Stimulated activated CD8-positive, alpha-beta memory T cell treated with anti-CD3 and anti-CD28 coated beads, Interleukin-4, amount 100 ng/mL, for 48 hours (primary cell): ENCODE measurements around the gene NAV1.
A peak's percentile ranks its signal among the peaks of the same experiment; 100 is the strongest.
"Not testable (repeated sequence)": the region's sequence is repeated elsewhere in the genome, so short reads cannot be mapped to it uniquely, and the experiment has no call there.

Source experiments
- DNase-seq: peaks from one replicate; pipeline ENCODE4 v3.0.0-alpha.2; 2020

NAV1 gene

GRCh38 chr1:201503397-201504176 lies 35.3 kb upstream of the NAV1 start:
- DNase-seq, result no peak

DNA sequence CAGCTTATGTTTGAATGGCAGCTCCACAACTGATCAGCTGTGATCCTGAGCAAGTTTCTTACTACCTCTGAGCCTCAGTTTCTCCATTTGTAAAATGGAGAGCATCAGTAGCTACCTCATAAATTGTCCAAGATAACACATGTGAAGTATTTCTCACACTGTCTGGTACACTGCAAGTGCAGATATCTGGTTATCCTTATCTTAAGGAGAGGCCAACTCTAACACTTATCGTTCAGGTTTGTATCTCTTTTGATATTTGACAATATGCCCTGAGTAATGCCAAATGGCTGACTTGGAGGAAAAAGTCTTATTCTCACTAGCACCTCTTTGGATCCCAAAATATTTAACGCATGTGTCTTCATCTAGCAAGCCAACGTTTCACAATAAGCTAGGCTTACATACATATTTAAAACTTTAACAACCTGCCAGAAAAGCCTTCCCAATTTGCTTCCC lies 34.7 kb upstream of the NAV1 start:
- no peak for DNase-seq

DNA sequence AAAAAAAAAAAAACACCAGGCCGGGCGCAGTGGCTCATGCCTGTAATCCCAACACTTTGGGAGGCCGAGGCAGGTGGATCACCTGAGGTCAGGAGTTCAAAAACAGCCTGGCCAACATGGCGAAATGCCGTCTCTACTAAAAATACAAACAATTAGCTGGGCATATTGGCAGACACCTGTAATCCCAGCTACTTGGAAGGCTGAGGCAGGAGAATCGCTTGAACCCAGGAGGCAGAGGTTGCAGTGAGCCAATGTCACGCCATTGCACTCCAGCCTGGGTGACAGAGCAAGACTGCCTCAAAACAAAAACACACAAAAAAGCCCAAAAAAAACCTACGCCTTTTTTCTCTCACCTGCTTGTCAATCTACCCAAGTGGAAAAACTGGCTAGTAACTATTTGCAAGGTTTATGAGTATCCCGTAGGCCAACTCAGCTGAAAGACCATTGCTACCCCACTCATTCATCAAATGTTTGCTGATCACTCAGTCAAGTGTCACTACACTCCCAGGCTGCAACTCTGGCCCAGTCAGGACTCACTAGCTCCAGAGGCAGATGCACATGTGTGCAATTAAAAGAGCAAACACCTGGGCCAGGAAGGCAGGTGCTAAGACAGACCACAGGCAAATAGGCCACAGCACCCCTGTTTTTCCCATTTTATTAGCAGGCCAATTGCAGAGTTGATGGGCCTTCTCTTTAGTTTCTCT lies 34.0 kb upstream of the NAV1 start:
- DNase-seq, result no peak

DNA sequence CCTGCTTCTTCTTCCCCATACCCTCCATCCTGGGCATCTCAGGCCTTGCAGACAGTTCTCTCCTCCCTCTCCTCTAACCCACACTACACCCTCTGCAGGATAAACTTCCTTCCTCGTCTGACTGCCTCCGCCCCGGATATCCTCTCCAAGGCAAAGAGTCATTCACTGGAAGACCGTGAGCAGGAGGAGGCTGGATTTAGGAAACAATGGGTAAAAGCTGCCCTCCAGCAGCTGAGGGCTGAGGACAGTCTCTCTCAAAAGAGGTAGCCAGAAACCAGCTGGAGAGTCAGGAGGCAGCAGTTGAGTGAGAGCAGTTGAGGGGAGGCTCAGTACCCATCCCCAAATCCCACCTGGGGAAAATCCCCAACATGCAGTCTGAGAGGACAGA lies 33.4 kb upstream of the NAV1 start:
- no peak for DNase-seq

GRCh38 chr1:201506092-201506491 lies 32.8 kb upstream of the NAV1 start:
- no peak for DNase-seq

DNA sequence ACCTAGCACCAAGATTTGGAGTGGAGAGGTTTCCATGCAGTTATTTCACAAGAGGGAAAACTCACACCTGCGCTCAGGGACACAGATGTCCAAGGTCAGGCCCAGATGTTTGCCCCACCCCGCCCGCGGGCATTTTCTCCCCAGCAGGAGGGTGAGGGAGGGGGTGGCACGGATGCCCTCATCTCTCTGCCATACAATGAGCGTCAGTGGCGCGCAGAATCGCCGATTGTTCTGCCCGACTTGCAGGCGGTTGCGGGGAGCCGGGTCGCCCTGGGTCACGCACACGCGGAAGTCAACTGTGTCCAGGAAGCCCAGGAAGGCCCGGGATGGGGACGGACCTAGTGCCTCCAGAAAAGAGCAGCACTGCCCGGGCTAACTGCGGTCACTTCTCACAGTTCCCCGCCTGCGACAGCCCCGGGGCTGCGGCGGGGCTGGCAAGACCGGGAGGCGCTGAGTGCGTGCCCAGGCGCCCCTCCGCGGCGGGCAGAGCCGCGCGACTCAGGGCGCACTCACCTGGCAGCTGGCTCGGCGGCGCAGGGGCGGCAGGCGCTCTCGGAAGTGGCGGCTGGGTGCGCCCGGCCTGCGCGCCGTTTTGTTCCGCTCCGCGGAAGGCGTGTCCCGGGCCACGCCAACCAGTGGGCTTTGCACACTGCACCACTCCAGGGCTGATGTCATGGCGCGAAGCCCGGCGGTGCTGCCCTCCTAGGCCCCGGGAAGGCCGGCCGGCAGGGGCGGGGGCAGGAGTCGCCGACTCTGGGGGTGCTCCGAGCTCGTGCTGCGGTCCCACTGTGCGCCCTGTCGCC lies 32.2 kb upstream of the NAV1 start, which contains the start of gene CSRP1:
Gene CSRP1, minus strand, starts transcription at position 567 of the 803 bp plus-strand sequence. CDS start 10,820 bp downstream, outside the sequence.
- peak; percentile 87 for DNase-seq

DNA sequence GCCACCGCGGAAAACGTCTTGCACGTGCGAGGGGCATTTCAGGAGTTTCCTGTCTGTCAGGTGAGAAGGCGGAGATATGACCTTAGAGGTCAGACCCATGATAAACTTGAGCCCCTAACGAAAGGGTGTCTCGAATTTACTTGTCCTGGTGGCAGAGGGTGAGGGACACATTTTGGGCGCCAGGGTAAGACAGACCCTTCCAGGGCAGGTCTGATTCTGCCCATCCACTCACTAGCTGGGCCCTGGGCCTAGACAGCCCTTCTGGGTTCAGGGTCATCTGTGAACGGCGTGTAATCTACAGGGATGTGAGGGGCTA lies 31.6 kb upstream of the NAV1 start:
- no peak for DNase-seq

- no peak for DNase-seq
Measured at GRCh38 chr1:201508809-201509208, 30.1 kb upstream of the NAV1 start.

DNA sequence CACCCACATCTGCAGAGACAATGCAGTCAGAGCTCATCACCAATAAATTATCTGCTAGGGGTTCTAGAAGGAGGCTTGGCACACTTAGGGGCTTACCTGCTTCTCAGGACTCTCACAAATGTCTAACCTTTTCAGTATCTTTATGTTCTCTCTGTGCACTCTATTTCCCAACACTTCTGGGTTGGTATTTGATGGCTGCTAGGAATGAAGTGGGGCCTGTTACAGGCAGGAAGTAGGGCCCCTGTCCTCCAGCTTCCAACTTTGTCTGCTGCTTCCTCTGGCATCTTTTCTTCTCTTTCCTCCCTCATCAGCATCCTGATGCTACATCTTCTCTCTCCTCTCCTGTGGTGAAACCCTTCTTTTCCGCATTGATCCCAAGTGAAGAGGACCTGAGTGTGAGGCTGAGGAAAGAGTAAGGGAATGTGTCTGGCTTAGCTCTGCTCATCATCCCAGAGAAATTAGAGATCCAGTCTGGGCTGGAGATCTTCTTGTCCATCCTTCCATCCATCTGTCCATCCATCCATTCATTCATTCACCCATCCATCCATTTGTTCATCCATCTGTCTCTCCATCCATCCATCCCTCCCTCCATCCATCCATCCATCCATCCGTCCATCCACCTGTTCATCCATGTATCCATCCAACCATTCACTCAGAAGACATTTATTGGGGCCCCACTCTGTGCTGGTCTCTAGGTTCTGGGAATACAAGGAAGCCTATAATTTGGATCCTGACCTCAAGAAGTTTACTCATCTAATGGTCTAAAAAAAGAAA lies 29.1 kb upstream of the NAV1 start:
- DNase-seq, result no peak

- DNase-seq, result no peak
Measured at GRCh38 chr1:201510734-201511133, 28.2 kb upstream of the NAV1 start.

DNA sequence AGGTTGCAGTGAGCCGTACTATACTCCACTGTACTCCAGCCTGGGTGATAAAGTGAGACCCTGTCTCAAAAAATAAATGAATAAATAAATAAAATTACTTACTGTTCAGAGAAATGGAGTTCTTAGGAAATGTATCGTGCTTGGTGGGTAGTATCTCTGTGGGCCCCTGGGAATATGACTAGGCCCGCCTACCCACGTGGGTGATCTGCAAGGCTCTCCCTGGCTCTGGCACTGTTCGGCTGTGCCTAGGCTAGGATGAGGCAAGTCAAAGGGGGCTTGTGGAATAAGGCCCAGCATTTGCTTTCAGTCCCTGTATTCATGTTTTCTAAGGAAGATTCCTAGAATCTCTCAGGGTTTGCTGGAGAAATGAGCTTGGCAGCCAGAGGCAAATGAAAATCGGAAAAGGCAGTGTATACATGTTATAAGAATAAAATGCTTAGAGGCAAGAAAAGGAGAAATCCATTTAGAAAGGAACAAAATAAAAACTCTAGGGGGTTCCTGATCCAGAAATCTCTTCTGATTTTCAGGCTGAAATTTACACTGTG lies 27.5 kb upstream of the NAV1 start:
- DNase-seq, result no peak

DNA sequence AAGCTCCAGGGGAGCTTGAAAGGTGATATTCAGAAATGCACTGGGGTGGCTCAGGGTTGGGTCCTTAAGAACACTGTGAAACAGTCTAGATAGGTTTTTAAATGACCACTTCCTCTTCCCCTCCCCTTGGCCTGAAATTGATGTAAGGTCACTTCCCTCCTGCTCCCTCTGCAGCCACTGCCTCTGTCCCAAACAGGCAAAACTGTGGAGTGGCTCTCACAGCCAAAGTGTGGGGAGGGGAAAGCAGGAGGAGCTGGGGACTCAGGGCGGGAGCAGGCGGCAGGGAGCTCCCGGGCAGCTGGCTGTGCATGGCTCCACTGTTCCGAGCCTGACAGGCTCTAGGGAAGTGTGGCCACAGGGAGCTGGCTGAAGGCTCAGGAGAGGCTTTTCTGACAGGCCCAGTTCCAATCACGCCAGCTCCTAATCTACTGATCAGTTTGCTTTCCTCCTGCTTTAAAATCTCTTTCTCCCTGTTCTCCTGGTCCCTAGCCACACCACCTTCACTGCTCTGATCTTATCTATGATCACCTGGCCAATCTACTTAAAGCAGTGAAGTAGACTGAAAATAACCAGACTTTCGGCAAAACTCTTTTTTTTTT lies 26.9 kb upstream of the NAV1 start:
- no peak for DNase-seq

DNA sequence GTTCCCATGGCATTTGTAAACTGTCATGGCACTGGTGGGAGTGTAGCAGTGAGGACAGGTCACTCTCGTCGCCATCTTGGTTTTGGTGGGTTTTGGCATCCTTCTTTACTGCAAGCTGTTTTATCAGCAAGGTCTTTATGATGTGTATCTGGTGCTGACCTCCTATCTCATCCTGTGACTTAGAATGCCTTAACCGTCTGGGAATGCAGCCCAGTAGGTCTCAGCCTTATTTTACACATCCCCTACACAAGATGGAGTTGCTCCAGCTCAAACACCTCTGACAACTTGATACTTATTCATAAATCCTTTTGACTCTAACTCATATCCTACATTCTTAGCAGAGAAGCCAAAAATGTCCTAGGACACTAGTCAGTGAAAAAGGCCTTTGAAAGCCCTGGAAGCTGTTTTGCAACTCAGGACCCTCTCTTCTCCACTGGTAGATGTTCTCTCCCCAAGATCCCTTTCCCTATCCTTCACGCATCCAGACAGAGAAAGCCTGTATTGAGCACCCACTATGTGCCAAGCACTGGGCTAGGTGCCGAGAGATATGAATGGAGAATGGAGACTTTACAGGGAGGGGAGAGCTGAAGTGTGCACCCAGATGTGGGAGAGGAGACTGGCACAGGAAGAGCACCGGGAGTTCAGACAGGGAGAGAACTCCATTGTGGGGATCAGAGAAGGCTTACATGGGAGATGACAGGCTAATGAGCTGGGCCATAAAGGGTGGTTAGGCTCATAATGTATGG lies 25.3 kb upstream of the NAV1 start:
- DNase-seq, result no peak

DNA sequence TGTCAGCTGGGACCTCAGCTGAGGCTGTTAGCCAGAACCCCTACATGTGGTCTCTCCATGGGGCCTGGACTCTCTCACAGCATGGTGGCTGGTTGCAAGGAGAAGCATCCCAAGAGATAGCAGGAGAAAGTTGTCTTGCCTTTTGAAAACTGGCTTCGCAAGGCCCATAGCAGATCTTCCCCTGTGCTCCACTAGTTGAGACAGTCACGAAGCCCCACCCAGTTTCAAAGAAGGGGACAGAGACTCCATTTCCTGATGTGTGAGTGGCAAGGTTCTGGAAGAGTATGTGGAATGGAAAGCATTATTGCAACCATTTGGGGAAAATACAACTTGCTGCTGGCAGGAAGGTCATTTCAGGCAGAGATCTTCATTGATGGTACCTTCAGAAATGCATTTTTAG lies 24.5 kb upstream of the NAV1 start:
- DNase-seq, result no peak

GRCh38 chr1:201515062-201515750 lies 23.7 kb upstream of the NAV1 start:
- no peak for DNase-seq

GRCh38 chr1:201515895-201516294 lies 23.0 kb upstream of the NAV1 start:
- DNase-seq, result no peak

DNA sequence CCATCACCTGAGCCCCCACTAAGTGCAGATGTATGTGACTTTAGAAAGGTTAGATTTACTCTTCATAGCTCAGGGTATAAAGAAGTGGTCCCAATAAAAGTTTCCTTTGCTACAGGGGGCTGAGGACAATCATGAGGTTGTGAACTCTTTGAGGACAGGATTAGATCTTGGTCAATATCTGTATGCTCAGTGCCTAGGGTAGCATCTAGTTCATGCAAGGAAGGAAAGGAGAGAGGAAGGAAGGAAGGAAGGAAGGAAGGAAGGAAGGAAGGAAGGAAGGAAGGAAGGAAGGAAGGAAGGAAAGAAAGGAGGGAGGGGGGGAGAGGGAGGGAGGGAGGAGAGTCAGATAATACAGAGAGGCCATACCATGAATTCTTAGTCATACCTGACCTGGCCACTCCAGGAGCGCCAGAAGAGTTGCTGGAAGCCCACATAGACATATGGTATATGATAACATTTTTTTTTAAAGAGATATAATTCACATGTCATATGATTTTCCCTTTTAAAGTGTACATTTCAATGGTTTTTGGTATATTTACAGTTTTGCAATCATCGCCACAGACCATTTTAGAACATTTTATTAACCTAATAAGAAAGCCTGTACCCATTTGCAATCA lies 22.3 kb upstream of the NAV1 start:
- no peak for DNase-seq

- DNase-seq, result no peak
Measured at GRCh38 chr1:201517631-201518030, 21.3 kb upstream of the NAV1 start.

GRCh38 chr1:201518071-201518470 lies 20.9 kb upstream of the NAV1 start:
- no peak for DNase-seq

DNA sequence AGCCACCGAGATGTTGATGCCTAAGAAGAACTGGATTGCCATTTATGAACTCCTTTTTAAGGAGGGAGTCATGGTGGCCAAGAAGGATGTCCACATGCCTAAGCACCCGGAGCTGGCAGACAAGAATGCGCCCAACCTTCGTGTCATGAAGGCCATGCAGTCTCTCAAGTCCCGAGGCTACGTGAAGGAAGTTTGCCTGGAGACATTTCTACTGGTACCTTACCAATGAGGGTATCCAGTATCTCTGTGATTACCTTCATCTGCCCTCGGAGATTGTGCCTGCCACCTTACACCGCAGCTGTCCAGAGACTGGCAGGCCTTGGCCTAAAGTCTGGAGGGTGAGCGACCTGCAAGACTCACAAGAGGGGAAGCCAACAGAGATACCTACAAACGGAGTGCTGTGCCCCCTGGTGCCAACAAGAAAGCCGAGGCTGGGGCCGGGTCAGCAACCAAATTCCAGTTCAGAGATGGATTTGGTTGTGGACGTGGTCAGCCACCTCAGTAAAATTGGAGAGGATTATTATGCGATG lies 18.8 kb upstream of the NAV1 start:
- not testable (repeated sequence) for DNase-seq
